ENCODE data around the gene BTBD18. TPM values are rescaled to one million over a fixed set of nuclear protein-coding genes. Genes with fewer than 3 reads are reported as not detected.
"Not testable (repeated sequence)": the region's sequence is repeated elsewhere in the genome, so short reads cannot be mapped to it uniquely, and the experiment has no call there.

BTBD18 gene
- total RNA-seq, 2 experiments from 2014 or later, result not detected

GRCh38 chr11:57727185-57727584 is 24.4 kb downstream of the BTBD18 start:
- Mint-ChIP-seq H3K4me1 (ENCODE audit: low read depth) (peaks cover 2% of the 10 kb centered on the region), H3K27me3 (ENCODE audit: low read depth) (no peaks in the 10 kb centered on the region), H3K4me3 (no peak overlapping the region), H3K9me3 (ENCODE audit: insufficient read depth) (no peaks in the 10 kb centered on the region), H3K27ac (no peak overlapping the region), H3K36me3 (ENCODE audit: low read depth) (peaks cover 4% of the 10 kb centered on the region)
- POLR2A ChIA-PET, result interaction anchor here (0.6 kb wide), 1 partner anchor 302 kb away, joined by 3 read pairs; no protein-coding TSS in a partner anchor
- DNase-seq (no peak), ATAC-seq (no peak)
- CTCF ChIA-PET, result interaction anchor here (1.0 to 3.2 kb wide), 3 partner anchors 73 to 234 kb away, joined by 3 to 9 read pairs (median 3); no protein-coding TSS in a partner anchor

DNA sequence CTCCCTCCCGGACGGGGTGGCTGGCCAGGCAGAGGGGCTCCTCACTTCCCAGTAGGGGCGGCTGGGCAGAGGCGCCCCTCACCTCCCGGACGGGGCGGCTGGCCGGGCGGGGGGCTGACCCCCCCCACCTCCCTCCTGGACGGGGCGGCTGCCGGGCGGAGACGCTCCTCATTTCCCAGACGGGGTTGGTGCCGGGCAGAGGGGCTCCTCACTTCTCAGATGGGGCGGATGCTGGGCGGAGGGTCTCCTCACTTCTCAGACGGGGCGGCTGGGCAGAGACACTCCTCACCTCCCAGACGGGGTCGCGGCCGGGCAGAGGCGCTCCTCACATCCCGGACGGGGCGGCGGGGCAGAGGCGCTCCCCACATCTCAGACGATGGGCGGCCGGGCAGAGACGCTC is 34.9 kb downstream of the BTBD18 start:
- H3K27ac Mint-ChIP-seq; POLR2A ChIA-PET; H3K4me3 Mint-ChIP-seq; ATAC-seq; H3K27me3 Mint-ChIP-seq (ENCODE audit: low read depth); H3K9me3 Mint-ChIP-seq (ENCODE audit: insufficient read depth); CTCF ChIA-PET; DNase-seq: not testable (repeated sequence)
- H3K36me3 Mint-ChIP-seq (ENCODE audit: low read depth), result peaks cover 28% of the 10 kb centered on the region
- peaks cover 22% of the 10 kb centered on the region for H3K4me1 Mint-ChIP-seq (ENCODE audit: low read depth)

- no peak for DNase-seq
- Mint-ChIP-seq H3K27ac (peak overlapping the region; percentile 100), H3K9me3 (ENCODE audit: insufficient read depth) (no peaks in the 10 kb centered on the region), H3K36me3 (ENCODE audit: low read depth) (peaks cover 20% of the 10 kb centered on the region), H3K4me3 (peak overlapping the region; percentile 100), H3K4me1 (ENCODE audit: low read depth) (peaks cover 37% of the 10 kb centered on the region), H3K27me3 (ENCODE audit: low read depth) (no peaks in the 10 kb centered on the region)
- CTCF ChIA-PET, result interaction anchor here (1.0 to 5.9 kb wide), 5 partner anchors 9 to 146 kb away, joined by 3 to 57 read pairs (median 4); partner anchors contain the start of genes SELENOH and UBE2L6
- POLR2A ChIA-PET, result interaction anchor here (0.7 kb wide), 1 partner anchor 28 kb away, joined by 4 read pairs; the partner anchor contains the start of gene SELENOH
- ATAC-seq, result no peak
Observed at GRCh38 chr11:57713835-57714234, 37.8 kb downstream of the BTBD18 start.

DNA sequence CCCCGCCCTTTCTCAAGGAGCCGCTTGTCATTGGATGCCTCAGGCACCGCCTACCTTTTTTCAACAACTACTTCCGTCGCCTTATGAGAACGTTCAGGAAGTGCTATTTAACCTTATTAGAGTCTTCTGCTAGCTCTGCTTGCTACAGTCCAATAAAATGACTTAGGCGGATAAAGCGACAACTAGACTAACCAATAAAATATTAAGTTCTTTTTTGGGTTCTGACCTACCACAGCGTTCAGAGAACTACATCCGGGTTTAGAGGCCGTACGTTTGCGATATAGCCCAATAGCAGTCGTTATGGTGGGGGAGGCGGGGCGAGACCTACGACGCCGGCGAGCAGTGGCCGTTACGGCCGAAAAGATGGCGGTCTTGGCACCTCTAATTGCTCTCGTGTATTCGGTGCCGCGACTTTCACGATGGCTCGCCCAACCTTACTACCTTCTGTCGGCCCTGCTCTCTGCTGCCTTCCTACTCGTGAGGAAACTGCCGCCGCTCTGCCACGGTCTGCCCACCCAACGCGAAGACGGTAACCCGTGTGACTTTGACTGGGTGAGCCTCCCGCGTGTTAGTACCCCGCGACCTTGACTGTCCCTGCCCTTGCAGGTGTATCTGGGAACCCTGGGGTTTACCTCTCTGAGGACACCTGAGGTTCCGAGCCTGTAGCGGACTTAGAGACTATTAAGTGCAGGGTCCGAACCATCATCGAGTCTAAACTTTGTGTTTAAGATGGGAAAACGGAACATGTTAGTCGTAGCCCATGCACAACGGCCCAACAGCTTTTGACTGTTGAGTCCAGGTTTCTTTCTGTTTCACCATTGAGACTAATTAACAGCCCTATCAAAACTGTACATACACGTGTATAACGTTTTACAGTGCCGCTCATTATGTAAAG is 39.1 kb downstream of the BTBD18 start, which contains the start of gene TMX2:
Gene TMX2 (plus strand): TSS at position 338 of the 895 bp plus-strand sequence. CDS start 26 bp downstream, at position 364.
- DNase-seq (peak; percentile 95), ATAC-seq (peak; percentile 96)
- Mint-ChIP-seq H3K36me3 (ENCODE audit: low read depth) (peaks cover 22% of the 10 kb centered on the region), H3K27me3 (ENCODE audit: low read depth) (no peaks in the 10 kb centered on the region), H3K4me1 (ENCODE audit: low read depth) (peaks cover 41% of the 10 kb centered on the region), H3K9me3 (ENCODE audit: insufficient read depth) (no peaks in the 10 kb centered on the region), H3K27ac (peak within 1 kb of the TSS; percentile 100), H3K4me3 (peak within 1 kb of the TSS; percentile 100)
- ChIA-PET POLR2A (interaction anchor here (0.6 to 2.2 kb wide), 10 partner anchors 16 to 288 kb away, joined by 3 to 17 read pairs (median 3); partner anchors contain the start of gene SELENOH), CTCF (interaction anchor here (0.7 to 5.9 kb wide), 7 partner anchors 11 to 145 kb away, joined by 3 to 57 read pairs (median 3); partner anchors contain the start of genes BTBD18, SELENOH and UBE2L6)

GRCh38 chr11:57711414-57712255 is 40.0 kb downstream of the BTBD18 start, which contains the start of gene MED19:
Gene MED19, minus strand, starts transcription at chr11:57712215. Its CDS starts 36 bp downstream, at chr11:57712179.
- Mint-ChIP-seq H3K9me3 (ENCODE audit: insufficient read depth) (no peaks in the 10 kb centered on the region), H3K4me3 (peak within 1 kb of the TSS; percentile 100), H3K27ac (peak within 1 kb of the TSS; percentile 100), H3K36me3 (ENCODE audit: low read depth) (peaks cover 25% of the 10 kb centered on the region), H3K4me1 (ENCODE audit: low read depth) (peaks cover 41% of the 10 kb centered on the region), H3K27me3 (ENCODE audit: low read depth) (no peaks in the 10 kb centered on the region)
- ATAC-seq (peak; percentile 59), DNase-seq (peak; percentile 86)
- ChIA-PET POLR2A (interaction anchor here (0.6 to 2.2 kb wide), 9 partner anchors 15 to 287 kb away, joined by 3 to 17 read pairs (median 3); partner anchors contain the start of gene SELENOH), CTCF (interaction anchor here (0.7 to 5.9 kb wide), 8 partner anchors 10 to 218 kb away, joined by 3 to 57 read pairs (median 4); partner anchors contain the start of genes BTBD18, SELENOH and UBE2L6)

DNA sequence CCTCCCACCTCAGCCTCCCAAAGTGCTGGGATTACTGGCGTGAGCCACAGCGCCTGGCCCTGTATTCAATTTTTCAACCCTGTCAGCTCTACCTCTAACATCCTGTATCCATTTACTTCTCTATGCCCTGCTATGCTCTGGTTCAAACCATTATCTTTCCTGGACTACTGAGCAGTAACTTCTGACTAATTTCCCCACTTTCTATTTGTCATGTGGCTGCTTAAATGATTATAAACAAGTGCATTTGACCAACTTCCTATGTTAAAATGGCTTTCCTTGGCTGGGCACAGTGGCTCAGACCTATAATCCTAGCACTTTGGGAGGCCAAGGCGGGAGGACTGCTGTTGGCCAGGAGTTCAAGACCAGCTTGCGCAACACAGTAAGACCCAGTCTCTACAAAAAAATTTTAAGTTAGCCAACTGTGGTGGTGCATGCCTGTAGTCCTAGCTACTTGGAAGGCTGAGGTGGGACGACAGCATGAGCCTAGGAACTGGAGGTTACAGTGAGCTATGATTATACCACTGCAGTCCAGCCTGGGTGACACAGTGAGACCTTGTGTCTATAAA is 41.7 kb downstream of the BTBD18 start:
- H3K9me3 Mint-ChIP-seq (ENCODE audit: insufficient read depth), result no peaks in the 10 kb centered on the region
- no peak for DNase-seq
- no peak overlapping the region for H3K27ac Mint-ChIP-seq
- no peak overlapping the region for H3K4me3 Mint-ChIP-seq
- H3K27me3 Mint-ChIP-seq (ENCODE audit: low read depth), result no peaks in the 10 kb centered on the region
- ATAC-seq, result no peak
- H3K4me1 Mint-ChIP-seq (ENCODE audit: low read depth), result peaks cover 40% of the 10 kb centered on the region
- CTCF ChIA-PET, result interaction anchor here (1.4 to 5.9 kb wide), 4 partner anchors 9 to 920 kb away, joined by 3 to 57 read pairs (median 5); no protein-coding TSS in a partner anchor
- peaks cover 27% of the 10 kb centered on the region for H3K36me3 Mint-ChIP-seq (ENCODE audit: low read depth)
- POLR2A ChIA-PET, result interaction anchor here (1.3 kb wide), 1 partner anchor 32 kb away, joined by 4 read pairs; no protein-coding TSS in a partner anchor

GRCh38 chr11:57705432-57705831 is 46.2 kb downstream of the BTBD18 start:
- H3K27ac Mint-ChIP-seq; H3K4me3 Mint-ChIP-seq; H3K27me3 Mint-ChIP-seq (ENCODE audit: low read depth); H3K9me3 Mint-ChIP-seq (ENCODE audit: insufficient read depth); ATAC-seq; POLR2A ChIA-PET; DNase-seq: not testable (repeated sequence)
- peaks cover 10% of the 10 kb centered on the region for H3K4me1 Mint-ChIP-seq (ENCODE audit: low read depth)
- peaks cover 50% of the 10 kb centered on the region for H3K36me3 Mint-ChIP-seq (ENCODE audit: low read depth)
- CTCF ChIA-PET, result interaction anchor here (1.9 to 7.8 kb wide), 2 partner anchors 43 to 96 kb away, joined by 4 to 35 read pairs; no protein-coding TSS in a partner anchor

GRCh38 chr11:57704932-57705331 is 46.7 kb downstream of the BTBD18 start:
- CTCF ChIA-PET, result interaction anchor here (1.9 to 7.8 kb wide), 2 partner anchors 43 to 96 kb away, joined by 4 to 35 read pairs; no protein-coding TSS in a partner anchor
- Mint-ChIP-seq H3K4me3 (no peak overlapping the region), H3K36me3 (ENCODE audit: low read depth) (peaks cover 50% of the 10 kb centered on the region), H3K4me1 (ENCODE audit: low read depth) (peaks cover 7% of the 10 kb centered on the region), H3K27ac (no peak overlapping the region), H3K27me3 (ENCODE audit: low read depth) (no peaks in the 10 kb centered on the region), H3K9me3 (ENCODE audit: insufficient read depth) (no peaks in the 10 kb centered on the region)
- POLR2A ChIA-PET, result no interaction called here
- ATAC-seq, result no peak
- no peak for DNase-seq

- Mint-ChIP-seq H3K27ac (no peak overlapping the region), H3K4me1 (ENCODE audit: low read depth) (peaks cover under 1% of the 10 kb centered on the region), H3K27me3 (ENCODE audit: low read depth) (no peaks in the 10 kb centered on the region), H3K4me3 (no peak overlapping the region), H3K9me3 (ENCODE audit: insufficient read depth) (no peaks in the 10 kb centered on the region), H3K36me3 (ENCODE audit: low read depth) (peaks cover 61% of the 10 kb centered on the region)
- POLR2A ChIA-PET, result no interaction called here
- CTCF ChIA-PET, result interaction anchor here (7.8 kb wide), 1 partner anchor 98 kb away, joined by 35 read pairs; no protein-coding TSS in a partner anchor
- DNase-seq (no peak), ATAC-seq (no peak)
Observed at GRCh38 chr11:57703341-57703740, 48.3 kb downstream of the BTBD18 start.

GRCh38 chr11:57700425-57700824 is 51.2 kb downstream of the BTBD18 start:
- CTCF ChIA-PET, result interaction anchor here (1.1 kb wide), 1 partner anchor 9 kb away, joined by 3 read pairs; no protein-coding TSS in a partner anchor
- POLR2A ChIA-PET, result interaction anchor here (0.6 kb wide), 1 partner anchor 41 kb away, joined by 3 read pairs; no protein-coding TSS in a partner anchor
- peaks cover 61% of the 10 kb centered on the region for H3K36me3 Mint-ChIP-seq (ENCODE audit: low read depth)

More at GRCh38 chr11:57700425-57700824, 51.2 kb downstream of the BTBD18 start:
- H3K4me1 Mint-ChIP-seq (ENCODE audit: low read depth), result no peaks in the 10 kb centered on the region
- H3K4me3 Mint-ChIP-seq, result no peak overlapping the region
- no peak overlapping the region for H3K27ac Mint-ChIP-seq
- ATAC-seq (no peak), DNase-seq (no peak)
- no peaks in the 10 kb centered on the region for H3K9me3 Mint-ChIP-seq (ENCODE audit: insufficient read depth)
- H3K27me3 Mint-ChIP-seq (ENCODE audit: low read depth), result no peaks in the 10 kb centered on the region

All from activated CD8-positive, alpha-beta T cell treated with anti-CD3 and anti-CD28 coated beads, Interleukin-2, amount 10 ng/mL, durations not matched to agents 7 days and 5 days (primary cell).